IPS-NIHi11 (cell line): ENCODE data around the gene TRO.

Experiments used
- DNase-seq: peaks from one replicate; pipeline ENCODE4 v3.0.0; 2012; ENCODE audit warnings: mixed read lengths, low spot score

Gene TRO

DNA sequence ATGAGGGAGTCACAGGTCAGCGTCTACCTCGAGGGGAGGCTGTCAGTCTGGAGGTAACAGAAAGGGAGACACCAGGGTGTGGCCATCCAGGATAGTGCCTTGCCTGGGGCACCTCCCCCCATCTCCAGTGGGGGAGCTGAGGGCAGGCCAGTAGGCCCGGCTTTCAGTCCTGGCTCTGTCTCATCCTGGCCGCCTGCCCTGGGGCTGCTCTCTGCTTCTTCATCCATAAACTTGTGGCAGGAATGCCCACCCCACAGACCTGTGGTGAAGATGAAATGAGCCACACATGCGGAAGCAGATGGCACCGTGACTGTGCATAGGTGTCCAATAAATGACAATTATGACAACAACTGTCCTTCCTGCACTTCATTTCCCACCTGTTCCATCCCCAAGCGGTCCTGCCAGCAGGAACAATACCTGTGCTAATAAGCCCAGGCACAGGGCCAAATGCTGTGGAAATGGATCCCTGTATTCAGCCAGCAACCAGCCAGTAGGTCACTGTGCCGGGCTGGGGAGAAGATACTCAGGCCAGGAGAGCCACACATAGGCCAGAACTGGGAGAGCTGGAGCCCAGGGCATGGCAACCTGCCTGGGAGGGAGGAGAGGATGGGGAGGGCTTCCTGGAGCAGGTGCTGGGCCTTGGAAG is 30.2 kb downstream of the TRO start:
- DNase-seq: no peak

DNA sequence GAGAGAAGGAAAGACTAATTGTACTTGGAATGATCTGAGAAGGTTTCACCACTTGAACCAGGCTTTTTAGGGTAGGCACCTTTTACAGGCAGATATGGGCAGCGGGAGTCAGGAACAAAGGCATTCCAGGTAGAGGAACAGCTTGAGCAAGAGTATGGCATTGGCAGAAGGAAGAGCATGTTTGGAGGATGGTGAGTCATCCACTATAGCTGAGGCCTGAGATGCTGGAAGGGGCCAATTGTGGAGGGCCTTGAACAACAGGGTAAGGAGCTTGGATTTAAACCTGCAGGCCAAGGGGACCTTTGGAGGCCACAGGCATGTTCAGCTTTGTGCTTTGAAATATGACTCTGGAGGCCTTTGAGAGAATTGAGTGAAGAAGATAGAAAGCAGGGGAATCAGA is 41.1 kb downstream of the TRO start:
- DNase-seq: no peak

DNA sequence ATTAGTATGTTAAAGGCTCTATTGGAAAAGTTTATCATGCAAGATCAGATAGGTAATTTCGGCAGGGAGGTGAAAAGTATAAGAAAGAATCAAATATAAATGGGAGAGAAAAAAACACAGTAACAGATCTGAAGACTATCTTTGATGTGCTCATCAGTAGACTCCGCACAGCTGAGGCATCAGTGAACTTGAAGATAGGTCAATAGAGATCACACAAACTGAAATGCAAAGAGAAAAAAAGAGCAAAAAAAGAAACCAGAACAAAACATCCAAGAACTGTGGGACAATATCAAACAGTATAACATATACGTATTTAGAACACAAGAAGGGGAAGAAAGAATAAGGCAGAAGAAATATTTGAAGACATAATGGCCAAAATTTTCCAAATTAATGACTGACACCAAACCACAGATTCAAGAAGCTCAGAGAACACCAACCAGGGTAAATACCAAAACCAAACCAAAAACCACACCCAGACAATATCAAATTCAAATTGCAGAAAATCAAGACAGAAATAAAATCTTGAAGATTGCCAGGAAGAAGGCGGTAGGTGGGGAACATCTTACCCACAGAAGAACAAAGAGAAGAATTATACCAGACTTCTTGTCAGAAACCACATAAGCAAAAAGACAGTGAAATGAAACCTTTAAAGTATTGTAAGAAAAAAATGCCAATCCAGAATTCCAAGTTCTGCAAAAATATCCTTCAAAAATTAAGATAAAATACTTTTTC is 44.3 kb downstream of the TRO start:
- no peak for DNase-seq

DNA sequence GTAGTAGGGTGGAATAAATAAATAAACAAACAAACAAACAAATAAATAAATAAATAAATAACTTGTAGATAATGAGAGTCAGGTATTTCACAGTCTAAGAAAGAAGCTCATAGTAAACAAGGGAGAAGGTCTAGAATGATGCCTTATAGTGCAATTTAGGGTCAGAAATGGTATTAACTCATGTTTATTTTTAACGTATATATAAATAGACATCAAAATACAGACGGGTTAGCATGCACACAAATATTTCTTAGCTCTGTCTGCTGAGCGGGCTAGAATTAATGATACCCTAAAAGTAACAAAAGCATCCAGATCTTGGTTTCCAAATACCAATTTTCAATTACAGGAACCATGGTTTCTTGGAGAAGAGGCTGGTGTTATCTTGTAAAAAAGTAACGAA is 56.8 kb downstream of the TRO start:
- DNase-seq: no peak

DNA sequence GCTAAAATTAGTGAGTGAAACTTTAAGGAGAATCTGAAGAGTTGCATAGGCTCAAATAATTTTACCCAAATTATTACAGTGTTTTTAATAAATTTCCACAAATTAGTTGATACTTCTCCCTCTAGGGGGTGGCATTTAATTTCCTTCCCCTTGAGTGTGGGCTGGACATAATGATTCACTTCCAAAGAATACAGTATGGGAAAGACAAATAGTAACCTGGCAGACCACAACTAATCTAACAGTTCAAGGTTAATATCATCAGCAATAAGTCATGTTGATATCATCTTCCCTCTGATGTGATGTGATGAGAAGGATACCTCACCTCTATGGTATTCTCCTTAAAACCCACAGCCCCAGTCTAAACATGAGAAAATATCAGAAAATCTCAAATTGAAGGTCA is 57.8 kb downstream of the TRO start:
- no peak for DNase-seq

DNA sequence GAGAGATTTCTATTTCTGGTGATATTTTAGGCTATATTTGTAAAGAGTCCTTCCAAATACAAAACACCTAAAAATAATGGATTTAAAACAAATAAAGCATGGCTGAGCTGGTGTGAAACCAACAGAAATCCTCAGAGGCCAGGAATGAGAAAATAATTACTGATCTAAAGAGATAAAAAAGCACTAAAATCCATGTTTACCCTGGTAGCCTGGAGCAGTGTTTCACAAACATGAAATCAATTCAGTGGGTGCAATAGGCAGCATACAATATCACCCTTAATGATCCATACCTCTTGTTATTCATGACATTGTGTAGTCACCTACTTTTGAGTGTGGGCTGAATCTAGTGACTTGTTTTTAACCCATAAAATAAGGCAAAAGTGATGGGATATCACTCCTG is 58.8 kb downstream of the TRO start:
- DNase-seq: no peak

DNA sequence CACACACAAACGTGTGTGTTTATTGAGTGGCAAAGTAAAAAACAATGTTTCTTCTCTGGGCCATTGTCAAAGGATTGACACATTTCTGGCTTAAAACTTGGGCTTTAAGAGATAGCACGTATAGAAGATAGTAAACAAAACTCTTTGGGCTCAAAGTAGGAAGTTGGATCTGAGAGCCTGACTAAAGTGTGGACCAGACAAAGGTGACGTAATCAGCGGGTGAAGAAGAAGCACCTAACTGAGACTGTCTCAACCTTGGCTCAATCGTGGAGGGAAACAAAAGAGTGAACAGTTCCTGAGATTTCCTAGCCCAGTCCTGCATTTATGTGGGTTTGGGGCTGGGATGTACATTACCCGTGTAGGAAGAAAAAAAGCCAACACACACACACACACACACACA is 59.7 kb downstream of the TRO start:
- no peak for DNase-seq
